HEK293T (cell line): ENCODE results near the gene EXOC1.

ENCODE experiments used
- CTBP1 ChIP-seq: fragments of 450-650 bp; IDR thresholded peaks from 2 replicates; pipeline ENCODE4 v1.6.1; 2016; ENCODE audit warnings: borderline replicate concordance
- SP1 ChIP-seq: fragments of 450-650 bp; IDR thresholded peaks from 2 replicates; pipeline ENCODE4 v1.6.1; 2017
- TARDBP ChIP-seq: fragments of 450-650 bp; IDR thresholded peaks from 2 replicates; pipeline ENCODE4 v1.6.1; 2016

- TF ChIP-seq SP1 (no peak), TARDBP (no peak), CTBP1 (no peak)
These were observed 4.1 kb downstream of the EXOC1 start for GRCh38 chr4:55857586-55857985.
